ENCODE measurements around the gene GTPBP3.

Gene GTPBP3

DNA sequence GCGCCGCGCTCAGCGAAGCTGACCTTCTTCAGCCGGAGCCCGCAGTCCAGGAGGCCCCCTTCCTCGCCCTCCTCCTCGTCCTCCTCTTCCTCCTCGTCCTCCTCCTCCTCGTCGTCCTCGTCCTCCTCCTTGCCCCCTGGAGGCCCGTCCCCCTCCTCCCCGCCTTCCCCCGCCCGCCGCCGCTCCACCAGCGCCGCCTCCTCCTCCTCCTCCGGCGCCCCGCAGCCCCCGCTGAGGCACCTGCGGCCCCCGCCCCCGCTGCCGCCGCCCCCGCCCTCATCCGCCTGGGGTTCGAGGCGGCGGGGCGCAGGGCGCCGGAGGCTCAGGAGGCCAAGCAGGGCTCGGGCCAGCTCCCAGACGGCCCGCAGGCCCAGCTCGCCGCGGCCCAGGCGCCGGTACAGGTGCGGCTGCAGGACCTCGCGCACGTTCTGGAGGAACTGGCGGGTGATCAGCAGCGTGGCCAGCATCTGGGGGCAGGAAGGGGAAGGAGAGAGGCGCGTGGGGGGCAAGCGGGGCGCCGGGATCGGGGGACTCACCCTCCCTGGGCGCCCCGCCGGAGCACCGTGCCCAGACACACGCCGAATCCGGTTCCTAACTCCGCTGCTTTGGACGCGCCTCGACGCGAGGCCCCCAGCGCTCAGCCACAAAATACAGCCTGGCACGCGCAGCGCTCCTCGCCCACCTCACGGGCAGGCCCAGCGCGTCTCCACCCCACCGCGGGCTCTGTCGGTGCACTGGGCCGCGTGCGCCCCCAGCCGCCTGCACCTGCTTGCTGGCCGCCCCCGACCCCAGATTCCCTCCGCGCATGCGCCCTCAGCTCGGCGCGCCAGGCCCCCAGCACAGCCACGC is 8.6 kb upstream of the GTPBP3 start:
- peak in 1 of 4 experiments; percentile 48 for DNase-seq

DNA sequence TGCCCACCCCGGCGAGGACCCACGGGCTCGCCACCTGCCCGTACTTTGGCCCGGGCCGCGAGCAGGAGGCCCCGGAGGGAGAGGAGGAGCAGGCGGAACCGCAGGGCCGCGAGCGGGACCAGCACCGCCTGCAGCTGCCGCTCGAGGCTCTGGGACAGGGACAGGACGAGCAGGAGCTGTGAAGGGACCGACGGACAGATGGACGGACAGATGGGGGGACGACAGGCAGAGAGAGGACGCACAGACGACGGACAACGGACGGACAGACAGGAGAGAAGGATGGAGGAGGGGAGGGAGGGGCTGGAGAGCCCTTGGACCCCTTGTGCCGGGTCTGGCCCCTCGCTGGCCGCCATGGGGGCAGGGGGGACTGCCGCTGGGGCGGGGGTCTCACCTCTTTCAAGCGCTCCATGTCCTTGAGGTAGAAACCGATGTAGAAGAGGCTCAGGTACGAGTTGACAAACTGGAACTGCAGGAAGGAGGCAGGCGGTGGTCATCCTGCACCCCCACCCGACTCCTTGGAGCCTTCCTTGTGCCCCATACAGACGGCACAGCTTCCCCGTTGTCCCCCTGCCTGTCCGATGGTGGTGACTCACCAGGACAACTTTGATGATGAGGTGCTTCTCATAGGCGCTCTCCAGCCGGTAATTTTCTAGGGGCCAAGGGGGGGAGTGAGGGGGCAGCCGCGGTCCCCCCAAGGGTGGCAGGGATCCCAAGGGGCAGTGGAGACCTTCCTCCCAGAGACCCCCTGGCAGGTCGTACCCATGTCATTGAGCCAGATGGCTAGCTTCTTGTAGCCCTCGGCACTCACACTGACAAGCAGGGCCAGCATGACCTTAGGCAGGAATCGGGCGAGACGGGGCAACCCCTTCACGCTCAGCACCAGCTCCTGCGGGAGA is 7.7 kb upstream of the GTPBP3 start:
- no peak for DNase-seq

DNA sequence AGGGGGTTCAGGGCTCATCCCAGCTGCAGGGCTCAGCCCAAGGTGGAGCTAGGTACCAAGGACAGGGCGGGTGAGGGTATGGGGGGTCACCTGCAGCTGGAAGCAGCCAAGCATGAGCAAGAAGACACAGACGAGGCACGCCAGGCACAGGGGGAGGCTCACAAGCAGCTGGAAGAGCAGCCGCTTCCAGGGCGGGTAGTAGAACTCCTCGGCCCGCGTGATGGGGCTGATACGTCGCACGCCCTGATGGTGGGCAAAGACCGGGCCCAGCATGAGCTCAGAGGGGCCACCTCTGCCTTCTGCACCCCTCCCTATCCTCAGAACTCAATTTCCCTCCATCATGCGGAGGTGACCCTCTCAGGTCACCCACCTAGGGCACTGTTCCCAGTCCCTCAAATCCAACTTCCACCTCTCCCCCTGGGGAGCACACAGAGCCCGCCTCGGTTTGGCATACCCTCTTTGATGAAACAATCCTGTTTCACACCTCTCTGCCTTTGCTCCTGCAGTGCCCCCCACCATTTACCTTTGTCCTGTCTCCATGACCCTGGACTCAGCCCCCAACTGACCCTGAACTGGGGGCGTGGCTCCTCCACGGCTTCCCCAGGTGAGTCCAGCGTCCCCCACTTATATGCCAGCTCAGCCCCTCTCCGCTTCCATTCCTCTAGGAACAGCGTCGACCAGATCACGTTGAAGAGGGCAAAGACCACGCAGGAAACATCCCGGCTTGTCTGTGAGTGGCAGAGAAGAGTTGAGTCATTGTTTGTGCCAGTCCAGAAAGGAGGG is 6.9 kb upstream of the GTPBP3 start:
- no peak for DNase-seq

DNA sequence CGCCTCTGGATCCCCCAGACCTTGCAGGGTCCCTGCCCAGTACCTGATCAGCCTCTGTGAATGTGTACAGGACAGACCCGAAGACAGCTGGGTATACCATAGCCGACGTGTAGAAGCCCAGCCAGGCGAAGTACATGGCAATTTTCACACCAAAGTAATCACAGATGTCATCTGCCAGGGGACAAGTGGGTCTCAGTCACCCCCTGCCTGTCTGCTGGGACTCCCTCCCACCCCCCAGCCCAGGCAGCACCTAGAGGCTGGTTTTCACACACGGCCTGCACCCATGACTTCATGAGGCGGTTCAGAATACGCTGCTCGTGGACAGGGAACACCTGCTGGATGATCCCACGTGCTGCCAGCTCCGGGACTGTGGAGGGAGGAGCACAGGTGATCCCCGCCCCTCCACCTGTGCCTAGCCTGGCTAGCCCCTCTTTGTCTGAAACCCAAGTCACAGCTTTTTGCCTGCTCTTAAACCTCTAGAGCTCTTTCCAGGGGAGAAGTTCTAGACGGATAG is 6.3 kb upstream of the GTPBP3 start:
- no peak for DNase-seq

DNA sequence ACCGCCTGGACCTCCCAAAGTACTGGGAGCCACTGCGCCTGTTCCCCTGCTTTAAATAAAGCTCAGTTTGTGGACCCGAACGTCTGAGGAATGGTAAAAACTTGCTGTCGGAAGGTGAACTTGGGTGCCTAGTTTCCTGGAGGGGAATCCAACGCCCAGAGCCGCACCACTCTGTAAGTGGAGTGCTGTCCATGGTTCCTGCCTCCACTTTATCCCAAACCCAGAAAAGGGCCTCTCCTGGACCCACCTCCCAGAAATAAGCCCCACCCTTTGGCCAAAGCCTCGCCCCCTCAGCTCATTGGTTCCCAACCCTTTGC is 5.0 kb upstream of the GTPBP3 start:
- DNase-seq: no peak

DNA sequence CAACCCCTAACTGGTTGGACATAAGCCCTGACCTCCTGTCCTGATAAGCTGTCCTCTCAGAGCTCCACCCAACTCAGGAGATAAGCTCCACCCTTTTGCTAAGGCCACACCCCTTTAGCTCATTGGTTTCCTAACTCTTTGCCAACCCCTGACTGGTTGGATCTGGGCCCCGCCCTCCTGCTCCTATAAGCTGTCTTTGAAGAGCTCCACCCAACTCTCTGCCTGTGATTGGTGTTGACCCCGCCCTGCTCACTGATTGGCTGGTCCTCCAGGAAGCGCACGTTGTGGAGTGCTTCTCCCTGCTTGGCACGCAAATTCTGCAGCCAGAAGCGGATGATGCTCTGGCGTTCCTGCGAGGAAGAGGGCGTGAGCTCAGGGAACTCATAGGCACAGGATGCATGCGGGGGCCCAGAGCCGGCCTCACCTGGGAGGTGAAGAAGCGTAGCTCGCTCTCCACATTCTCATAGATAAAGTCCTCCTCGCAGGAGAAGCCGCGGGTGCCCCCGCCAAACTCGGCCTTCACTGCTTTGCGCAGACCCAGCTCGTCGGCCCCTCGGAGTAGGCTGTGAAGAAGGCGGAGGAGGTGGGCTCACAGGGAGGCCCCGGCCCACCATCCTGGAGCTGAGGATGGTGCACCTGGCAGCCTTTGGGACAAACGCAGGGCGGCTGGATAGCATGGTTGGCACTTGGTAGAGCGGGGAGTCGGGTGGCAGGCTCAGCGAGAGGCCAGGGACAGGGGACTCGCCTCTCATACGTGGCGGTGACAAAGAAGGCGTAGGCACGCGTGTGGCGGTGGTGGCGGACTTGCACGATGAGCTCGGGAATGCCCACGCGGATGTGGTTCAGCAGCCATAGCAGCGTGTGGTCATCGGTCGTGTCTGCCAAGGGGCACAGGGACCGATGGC is 4.4 kb upstream of the GTPBP3 start:
- DNase-seq: no peak

DNA sequence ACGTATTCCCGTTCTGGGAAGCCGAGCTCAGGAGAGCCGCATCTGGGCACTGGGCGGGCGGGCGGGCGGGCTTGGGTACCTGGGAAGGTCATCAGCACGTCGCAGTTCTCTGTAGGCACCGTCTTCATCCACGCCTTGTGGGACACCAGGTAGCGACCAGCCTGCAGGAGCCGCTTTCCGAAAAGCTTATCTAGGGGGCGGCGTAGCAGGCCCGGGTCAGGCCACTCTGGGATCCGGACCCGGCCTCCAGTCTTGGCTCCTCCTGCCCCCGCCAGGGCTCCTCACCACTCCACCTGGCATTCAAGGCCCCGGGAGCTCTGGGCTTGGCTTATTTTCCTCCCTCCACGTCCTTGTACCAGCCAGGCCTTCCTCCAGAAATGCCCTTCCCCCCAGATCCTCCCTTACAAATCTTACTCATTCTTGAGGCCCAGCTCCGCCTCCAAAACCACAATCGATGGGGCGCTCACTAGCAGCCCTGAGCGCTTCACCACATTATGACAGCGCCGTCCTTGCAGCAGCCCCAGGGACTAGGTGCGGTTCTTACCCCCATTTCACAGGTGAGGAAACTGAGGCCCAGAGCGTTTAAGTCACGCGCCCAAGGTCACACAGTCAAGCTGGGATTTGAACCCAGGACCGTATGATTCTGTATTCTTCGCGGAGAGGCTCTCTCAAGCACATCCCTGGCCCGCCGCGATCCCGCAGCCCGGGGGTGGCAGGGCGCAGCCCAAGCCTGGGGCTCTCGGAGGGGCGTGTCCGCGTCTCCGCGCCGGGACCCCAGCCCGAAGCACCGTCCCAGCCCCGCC is 3.5 kb upstream of the GTPBP3 start:
- DNase-seq: peak in 3 of 4 experiments; percentile 29 to 64 (median 45)

DNA sequence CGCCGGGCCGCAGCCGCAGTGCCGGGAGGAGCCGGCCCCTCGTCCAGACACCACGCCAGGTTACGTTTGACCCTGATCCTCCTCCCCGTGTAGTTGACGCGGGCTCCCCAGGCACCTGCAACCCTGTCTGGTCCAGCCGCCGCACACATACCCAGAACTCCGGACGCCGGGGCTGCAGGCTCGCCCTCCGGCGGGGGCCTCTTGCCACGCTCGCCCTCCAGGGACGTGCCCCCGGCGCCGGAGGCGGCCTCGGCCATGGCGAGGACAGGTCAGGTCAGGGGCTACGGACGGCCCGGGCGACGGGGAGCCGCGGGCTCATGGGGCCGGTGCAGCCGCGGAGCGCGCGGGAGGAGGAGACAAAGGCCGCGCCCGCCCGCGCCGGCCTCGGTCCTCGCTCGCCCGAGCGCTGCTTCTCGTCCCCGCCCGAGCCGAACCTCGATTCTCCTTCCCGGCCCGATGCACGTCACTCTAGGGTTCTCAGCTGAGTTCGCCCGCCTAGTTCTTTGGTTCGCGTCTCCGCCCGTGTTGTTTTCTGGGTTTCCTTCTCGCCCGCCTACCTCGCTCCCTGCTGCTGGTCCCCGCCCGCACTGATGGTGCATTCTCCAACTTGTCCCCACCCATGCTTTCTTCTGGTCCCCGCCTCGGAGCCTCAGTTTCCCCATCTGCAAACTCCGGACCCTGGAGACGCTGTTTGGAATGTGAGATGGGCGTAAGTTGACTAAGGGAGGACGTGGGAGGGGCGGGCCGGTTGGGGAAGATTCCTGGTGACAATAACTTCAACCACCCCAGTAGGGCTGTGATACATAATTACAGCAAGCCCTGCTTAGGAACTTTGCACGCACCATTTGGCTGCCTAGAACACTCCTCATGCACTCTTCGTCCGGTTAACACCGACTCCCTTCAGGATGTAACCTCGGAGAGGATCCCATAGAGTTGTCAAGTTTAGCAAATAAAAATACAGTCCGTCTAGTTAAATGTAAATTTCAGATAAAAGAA is 2.6 kb upstream of the GTPBP3 start, which contains the start of gene ANO8:
ANO8 (minus strand) TSS at position 442 of the 996 bp plus-strand sequence; CDS start at position 257, 185 bp downstream.
- peak; percentile 74 to 93 (median 88) for DNase-seq

DNA sequence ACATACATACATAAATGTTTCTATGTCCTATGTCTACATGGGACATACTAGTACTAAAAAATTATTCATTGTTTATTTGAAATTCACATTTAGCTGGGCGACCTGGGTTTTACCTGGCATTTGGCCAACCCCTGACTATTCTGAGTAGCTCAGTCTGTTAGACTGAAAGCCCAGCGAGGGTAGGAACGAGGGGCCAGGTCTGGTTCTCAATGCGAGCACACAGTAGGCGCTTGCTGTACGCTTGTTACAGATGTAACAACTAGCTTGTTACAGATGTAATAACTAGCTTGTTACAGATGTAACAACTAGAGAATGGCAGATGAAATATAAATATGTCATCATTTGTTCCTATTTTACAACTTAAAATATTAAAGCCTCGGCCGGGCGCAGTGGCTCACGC is 1.8 kb upstream of the GTPBP3 start:
- DNase-seq: no peak

DNA sequence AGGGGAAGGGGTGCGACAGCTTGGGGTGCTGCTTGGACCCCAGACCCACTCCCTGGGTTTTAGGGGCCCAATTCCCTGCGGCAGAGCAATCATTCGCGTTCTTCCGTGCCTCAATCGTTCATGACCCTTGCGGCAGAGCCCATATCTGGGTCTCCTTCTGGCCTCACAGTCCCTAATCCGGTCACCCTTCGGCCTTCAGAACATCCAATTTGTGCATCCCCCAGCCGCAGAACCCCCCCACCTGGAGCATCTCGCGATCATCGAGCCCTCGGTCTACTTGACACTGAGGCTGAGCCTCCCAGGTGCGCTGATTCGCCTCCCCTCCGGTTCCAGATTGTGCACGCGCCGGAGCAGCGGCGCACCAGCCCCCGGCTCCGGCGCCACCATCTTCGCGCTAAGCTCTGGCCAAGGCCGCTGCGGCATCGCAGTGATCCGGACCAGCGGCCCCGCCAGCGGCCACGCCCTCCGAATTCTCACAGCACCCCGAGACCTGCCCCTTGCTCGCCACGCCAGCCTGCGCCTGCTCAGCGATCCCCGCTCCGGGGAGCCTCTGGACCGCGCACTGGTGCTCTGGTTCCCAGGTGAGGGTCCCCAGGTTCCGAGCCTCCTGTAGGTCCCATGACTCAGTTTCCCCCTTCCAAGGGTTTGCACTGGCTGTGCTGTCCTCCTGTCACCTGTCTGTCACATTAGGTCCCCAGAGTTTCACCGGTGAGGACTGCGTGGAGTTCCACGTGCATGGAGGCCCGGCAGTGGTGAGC is 501 bp downstream of the GTPBP3 start:
- peak in 1 of 4 experiments; percentile 44 for DNase-seq

DNA sequence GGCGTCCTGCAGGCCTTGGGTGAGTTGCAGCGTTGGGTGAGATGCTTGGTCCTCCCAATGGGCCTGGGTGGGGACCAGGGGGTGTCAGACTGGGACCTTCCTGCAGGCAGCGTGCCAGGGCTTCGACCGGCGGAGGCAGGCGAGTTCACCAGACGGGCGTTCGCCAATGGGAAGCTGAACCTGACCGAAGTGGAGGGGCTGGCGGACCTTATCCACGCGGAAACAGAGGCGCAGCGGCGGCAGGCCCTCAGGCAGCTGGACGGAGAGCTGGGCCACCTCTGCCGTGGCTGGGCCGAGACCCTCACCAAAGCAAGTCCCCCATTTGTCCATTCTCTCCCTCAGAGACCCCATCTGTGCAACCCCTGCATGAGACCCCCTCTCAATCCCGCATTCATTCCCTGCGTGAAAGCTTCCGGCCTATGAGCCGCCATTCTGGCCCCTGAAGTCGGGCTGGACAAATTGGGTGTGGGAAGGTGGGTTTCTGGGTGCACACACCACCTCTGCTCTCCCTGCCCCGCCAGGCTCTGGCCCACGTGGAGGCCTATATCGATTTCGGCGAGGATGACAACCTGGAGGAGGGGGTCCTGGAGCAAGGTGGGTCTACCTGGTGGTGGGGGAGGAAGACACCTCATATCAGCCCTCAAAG is 1.2 kb downstream of the GTPBP3 start:
- no peak for DNase-seq

DNA sequence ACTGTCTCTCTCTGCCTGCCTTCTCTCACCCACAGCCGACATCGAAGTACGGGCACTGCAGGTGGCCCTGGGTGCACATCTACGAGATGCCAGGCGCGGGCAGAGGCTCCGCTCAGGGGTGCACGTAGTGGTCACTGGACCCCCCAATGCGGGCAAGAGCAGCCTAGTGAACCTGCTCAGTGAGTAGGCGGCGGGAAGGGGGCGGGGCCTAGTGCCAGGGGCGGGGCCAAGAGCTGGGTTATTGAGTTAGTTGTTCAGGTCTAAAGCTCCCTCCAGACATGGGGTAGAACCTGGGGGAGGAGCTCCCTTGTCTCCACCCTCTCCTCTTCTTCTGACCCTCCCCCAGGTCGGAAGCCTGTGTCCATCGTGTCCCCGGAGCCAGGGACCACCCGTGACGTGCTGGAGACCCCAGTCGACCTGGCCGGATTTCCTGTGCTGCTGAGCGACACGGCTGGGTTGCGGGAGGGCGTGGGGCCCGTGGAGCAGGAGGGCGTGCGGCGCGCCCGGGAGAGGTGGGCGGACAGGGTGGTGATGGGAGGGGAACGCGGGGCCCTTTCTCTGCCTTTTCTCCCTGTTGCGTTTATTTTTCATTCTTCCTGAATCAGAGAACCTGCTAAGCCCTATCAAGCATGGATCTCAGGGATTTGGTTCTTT is 1.9 kb downstream of the GTPBP3 start:
- peak in 1 of 4 experiments; percentile 12 for DNase-seq

DNA sequence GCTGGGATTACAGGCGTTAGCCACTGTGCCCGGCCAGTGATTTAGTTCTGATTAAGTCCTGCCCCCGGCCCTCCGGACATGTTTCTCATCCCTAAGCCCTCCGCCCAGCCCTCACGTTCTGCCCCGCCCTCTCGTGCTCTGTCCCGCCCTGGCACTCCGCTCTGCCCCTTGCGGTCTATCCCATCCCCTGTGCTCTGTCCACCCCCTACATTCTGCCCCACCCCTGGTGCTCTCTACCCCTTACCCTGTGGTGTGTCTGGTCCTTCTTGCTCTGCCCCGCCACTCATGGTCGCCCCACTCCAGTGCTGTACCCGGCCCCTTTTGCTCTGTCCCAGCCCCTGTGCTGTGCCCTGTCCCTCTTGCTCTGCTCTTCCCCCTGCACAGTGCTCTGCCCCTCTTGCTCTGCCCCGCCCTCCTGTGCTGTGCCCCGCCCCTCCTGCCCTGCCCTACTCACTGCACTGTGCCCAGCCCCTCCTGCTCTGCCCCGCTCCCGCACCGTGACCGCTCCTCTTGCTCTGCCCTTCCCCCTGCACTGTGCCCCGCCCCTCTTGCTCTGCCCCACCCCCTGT is 3.0 kb downstream of the GTPBP3 start:
- no peak for DNase-seq

DNA sequence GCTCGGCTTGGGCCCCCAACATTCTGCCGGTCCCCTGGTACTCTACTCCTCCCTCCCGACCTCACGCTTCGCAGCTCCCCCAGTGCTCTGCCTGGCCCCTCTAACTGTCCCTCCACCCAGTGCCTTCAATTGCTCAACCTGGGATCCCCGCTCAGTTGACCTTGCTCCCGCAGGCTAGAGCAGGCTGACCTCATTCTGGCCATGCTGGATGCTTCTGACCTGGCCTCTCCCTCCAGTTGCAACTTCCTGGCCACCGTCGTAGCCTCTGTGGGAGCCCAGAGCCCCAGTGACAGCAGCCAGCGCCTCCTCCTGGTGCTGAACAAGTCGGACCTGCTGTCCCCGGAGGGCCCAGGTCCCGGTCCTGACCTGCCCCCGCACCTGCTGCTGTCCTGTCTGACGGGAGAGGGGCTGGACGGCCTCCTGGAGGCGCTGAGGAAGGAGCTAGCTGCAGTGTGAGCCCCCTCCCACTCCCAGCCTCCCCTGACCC is 3.6 kb downstream of the GTPBP3 start:
- DNase-seq: no peak

DNA sequence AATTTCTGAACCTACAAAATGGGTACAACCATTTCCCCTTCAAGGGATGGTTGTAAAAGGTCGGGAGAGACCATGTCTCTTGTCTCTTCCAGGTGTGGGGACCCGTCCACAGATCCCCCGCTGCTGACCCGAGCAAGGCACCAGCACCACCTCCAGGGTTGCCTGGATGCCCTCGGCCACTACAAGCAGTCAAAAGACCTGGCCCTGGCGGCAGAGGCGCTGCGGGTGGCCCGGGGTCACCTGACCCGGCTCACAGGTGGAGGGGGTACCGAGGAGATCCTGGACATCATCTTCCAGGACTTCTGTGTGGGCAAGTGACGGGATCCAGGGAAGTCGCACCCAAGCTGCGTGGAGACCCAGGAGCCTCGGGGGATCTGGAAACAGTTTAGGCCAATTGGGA is 4.0 kb downstream of the GTPBP3 start:
- no peak for DNase-seq

DNA sequence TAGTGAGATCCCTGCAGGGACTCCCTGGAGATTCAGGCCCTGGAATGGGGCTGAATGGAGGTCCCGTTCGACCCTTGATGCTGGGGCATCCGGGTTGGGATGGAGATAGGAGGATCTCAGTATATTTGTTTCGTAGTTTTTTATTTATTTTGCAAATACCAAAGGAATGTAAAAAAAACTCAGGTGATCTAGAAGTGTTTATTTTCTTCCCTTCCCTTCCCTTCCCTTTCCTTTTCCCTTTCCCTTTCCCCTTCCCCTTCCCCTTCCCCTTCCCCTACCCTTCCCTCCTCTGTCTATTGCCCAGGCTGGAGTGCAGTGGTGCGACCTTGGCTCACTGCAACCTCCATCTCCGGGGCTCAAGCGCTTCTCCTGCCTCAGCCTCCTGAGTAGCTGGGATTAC is 4.5 kb downstream of the GTPBP3 start:
- DNase-seq: no peak

DNA sequence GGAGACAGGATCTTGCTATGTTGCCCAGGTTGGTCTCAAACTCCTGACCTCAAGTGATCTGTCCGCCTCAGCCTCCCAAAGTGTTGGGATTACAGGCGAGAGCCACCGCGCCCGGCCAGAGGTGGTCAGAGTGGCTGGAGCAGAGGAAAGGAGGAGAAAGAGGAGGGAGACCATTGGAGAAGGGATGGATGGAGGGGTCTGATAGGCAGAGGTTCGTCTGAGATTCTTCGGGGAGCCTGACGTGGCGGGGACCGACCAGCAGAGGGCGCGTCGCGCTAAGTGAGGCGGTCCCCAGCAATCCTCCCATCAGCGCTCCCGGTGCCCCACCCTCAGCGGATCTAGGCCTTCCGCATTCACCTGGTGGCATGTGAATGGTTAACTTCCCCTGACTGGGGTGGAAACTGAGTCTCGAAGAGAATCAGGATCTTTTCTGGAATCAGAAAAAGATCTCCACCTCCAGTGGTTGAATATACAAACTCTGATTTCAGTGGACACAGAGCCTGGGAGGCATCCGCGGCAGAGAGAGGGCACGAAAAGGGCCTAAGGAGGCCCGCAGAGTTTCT is 8.8 kb downstream of the GTPBP3 start:
- peak; percentile 58 to 73 (median 68) for DNase-seq

Data from activated naive CD4-positive, alpha-beta T cell (primary cell).